Neutrophil (primary cell): ENCODE measurements around the gene NDRG4.

Source experiments
- H3K27ac ChIP-seq: fragments of 200-600 bp; sonication (generic); 2 replicates; pipeline ENCODE4 v1.5.1; 2016; ENCODE audit warnings: mild to moderate bottlenecking, moderate library complexity
- H3K27me3 ChIP-seq: fragments of 200-600 bp; sonication (generic); 2 replicates; pipeline ENCODE4 v1.6.0; 2016; ENCODE audit warnings: mild to moderate bottlenecking
- H3K36me3 ChIP-seq: fragments of 200-600 bp; sonication (generic); 2 replicates; pipeline ENCODE4 v1.5.1; 2017
- H3K4me1 ChIP-seq, 2 experiments: fragments of 200-600 bp in 1 of 2; sonication (generic) in 1 of 2; 1 replicate in 1 of 2; 2 replicates in 1 of 2; pipeline versions ENCODE4 v1.5.1 to v1.6.1; 2013 to 2016; ENCODE audit warnings: low read depth in 1 of 2, low read length in 1 of 2, mild to moderate bottlenecking in 1 of 2, moderate library complexity in 1 of 2; ENCODE audit not compliant: control insufficient read depth in 1 of 2, insufficient read depth in 1 of 2
- H3K4me3 ChIP-seq, 2 experiments: fragments of 200-600 bp in 1 of 2; sonication (generic) in 1 of 2; 1 replicate in 1 of 2; 2 replicates in 1 of 2; pipeline ENCODE4 v1.5.1; 2013 to 2016; ENCODE audit warnings: low read depth in 1 of 2, low read length in 1 of 2, mild to moderate bottlenecking in 1 of 2, moderate library complexity in 1 of 2
- H3K9me3 ChIP-seq: fragments of 200-600 bp; sonication (generic); 2 replicates; pipeline ENCODE4 v1.5.1; 2016
- CTCF ChIP-seq: fragments of 200-600 bp; sonication (generic); IDR thresholded peaks from 2 replicates; pipeline ENCODE4 v1.5.1; 2016; ENCODE audit warnings: antibody characterized with exemption

Gene NDRG4

DNA sequence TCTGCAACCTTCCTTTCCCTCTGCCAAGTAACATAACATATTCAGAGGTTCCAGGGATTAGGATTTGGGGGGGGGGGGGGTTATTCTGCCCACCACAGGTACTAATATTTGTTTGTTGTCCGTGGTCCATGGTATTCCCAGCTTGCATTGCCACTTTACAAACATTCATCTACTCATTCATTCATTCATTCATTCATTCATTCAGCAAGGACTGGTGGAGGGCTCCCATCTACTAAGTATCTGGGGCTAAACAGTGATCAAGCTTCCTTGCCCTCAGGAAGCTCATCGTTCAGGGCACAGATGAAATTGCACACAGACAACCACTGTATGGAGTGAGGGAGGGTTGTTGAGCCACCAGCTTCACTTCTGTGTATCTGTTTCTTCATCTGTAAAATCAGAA lies 45.8 kb upstream of the NDRG4 start:
- Histone ChIP-seq H3K4me3 (no peak overlapping the region), H3K27ac (no peak overlapping the region), H3K9me3 (no peaks in the 10 kb centered on the region), H3K4me1 (peaks cover 0 to 5% of the 10 kb centered on the region in 2 experiments), H3K36me3 (no peaks in the 10 kb centered on the region), H3K27me3 (peaks cover 92% of the 10 kb centered on the region)
- no peak for TF ChIP-seq CTCF

- H3K9me3 ChIP-seq, result no peaks in the 10 kb centered on the region
- H3K27ac ChIP-seq, result no peak overlapping the region
- no peaks in the 10 kb centered on the region for H3K36me3 ChIP-seq
- no peak overlapping the region for H3K4me3 ChIP-seq
- TF ChIP-seq CTCF, result no peak
- peaks cover 0 to 2% of the 10 kb centered on the region in 2 experiments for H3K4me1 ChIP-seq
- peaks cover 92% of the 10 kb centered on the region for H3K27me3 ChIP-seq
These were observed 45.1 kb upstream of the NDRG4 start for GRCh38 chr16:58454856-58455255.

DNA sequence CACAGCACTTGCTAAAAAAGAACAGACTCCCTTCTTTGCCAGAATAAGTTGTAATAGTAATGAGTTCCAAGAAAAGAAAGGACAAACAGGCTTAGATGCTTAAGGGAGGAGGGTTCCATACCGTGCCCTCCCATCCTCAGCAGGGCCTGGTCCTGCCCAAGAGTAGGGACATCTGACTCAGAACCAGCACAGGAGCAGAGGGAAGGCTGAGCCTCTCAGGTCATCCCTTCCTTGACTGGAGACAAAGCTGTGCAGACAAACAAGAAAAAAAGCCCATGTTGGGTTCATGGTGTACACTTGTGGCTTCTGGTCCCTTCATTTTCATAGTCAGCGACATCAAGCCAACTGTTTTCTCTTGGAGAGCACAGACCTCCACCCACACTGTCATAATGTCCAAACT lies 44.2 kb upstream of the NDRG4 start:
- H3K27me3 ChIP-seq, result peaks cover 92% of the 10 kb centered on the region
- TF ChIP-seq CTCF, result no peak
- H3K4me3 ChIP-seq, result no peak overlapping the region
- H3K36me3 ChIP-seq, result no peaks in the 10 kb centered on the region
- no peaks in the 10 kb centered on the region for H3K4me1 ChIP-seq
- H3K27ac ChIP-seq, result no peak overlapping the region
- H3K9me3 ChIP-seq, result no peaks in the 10 kb centered on the region

- Histone ChIP-seq H3K36me3 (no peaks in the 10 kb centered on the region), H3K4me1 (no peaks in the 10 kb centered on the region), H3K9me3 (no peaks in the 10 kb centered on the region), H3K27me3 (peaks cover 92% of the 10 kb centered on the region), H3K4me3 (no peak overlapping the region), H3K27ac (no peak overlapping the region)
- no peak for TF ChIP-seq CTCF
These were observed 43.8 kb upstream of the NDRG4 start for GRCh38 chr16:58456193-58456592.

- H3K4me1 ChIP-seq, result peaks cover 0 to 2% of the 10 kb centered on the region in 2 experiments
- TF ChIP-seq CTCF, result no peak
- no peak overlapping the region for H3K27ac ChIP-seq
- peaks cover 92% of the 10 kb centered on the region for H3K27me3 ChIP-seq
- no peak overlapping the region for H3K4me3 ChIP-seq
- no peaks in the 10 kb centered on the region for H3K9me3 ChIP-seq
- H3K36me3 ChIP-seq, result no peaks in the 10 kb centered on the region
These were observed 41.2 kb upstream of the NDRG4 start for GRCh38 chr16:58458606-58459343.
